ENCODE results near the gene BLOC1S6. TPM values are rescaled to one million over a fixed set of nuclear protein-coding genes. Genes with fewer than 3 reads are reported as not detected.

The BLOC1S6 gene
- total and polyA plus RNA-seq, 2 of the 8 experiments (the other 6 are each of a cell fraction or from before 2014, with no cell fraction given): 4.5 to 28.8 TPM

DNA sequence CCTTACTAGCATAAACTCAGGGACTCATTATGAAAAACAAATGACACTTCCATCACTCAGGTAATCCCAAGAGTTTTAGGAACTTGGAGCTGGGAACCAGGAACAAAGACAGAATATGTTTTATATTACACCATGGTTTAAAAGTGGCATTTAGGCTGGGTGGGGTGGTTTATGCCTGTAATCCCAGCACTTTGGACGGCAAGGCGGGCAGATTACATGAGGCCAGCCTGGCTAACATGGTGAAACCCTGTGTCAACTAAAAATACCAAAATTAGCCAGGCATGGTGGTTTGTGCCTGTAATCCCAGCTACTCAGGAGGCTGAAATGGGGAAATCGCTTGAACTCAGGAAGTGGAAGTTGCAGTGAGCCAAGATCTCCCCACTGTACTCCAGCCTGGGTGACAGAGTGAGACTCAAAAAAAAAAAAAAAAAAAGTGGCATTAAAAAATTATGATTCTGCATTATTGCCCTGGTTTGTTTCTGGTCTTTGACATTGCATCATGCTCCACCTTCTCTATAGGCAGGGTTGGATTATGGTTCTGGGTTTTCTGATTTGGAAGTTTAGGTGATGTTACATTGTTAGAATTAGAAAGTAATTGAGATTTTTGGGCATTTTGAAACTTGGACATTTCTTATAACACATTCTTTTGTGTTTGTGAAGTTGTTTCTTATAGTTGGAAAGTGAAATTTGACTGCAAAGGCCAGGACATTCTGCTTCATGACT lies 66.7 kb downstream of the BLOC1S6 start:
- 82% methylated on average over 3 of the region's 3 CpGs; no CpG with 5 or more reads in 1 of the 2 experiments for WGBS, 2 experiments (ENCODE audit: extremely low coverage in 1 of 2, insufficient coverage in 1 of 2, insufficient read length in 1 of 2, insufficient replicate concordance in 2 of 2, low coverage in 1 of 2, low lambda C conversion rate in 2 of 2, missing lambda C conversion rate in 1 of 2)
- no peaks in the 10 kb centered on the region for H3K27me3 ChIP-seq (replicated peaks in 1 of 4; ENCODE audit: control insufficient read depth in 3 of 4, extremely low read depth in 1 of 4, insufficient read depth in 3 of 4, low read length in 3 of 4)
- DNase-seq (ENCODE audit: low read depth in 1 of 2, low spot score in 2 of 2) (no peak), FAIRE-seq (no peak)
- no peak overlapping the region for H4K91ac ChIP-seq (replicated peaks; ENCODE audit: insufficient read length, low read length)
- ChIA-PET POLR2A (ENCODE audit: partially characterized antibody) (no interaction called here), CTCF (ENCODE audit: partially characterized antibody) (interaction anchor here (1.2 to 1.9 kb wide), 3 partner anchors 9 to 18 kb away, joined by 3 to 12 read pairs (median 3); no protein-coding TSS in a partner anchor)
- H2BK5ac ChIP-seq (ENCODE audit: low read depth, low read length): no peak overlapping the region
- no peak overlapping the region for H3K23ac ChIP-seq (ENCODE audit: insufficient read length)
- H3K4me1 ChIP-seq (replicated peaks in 1 of 4; ENCODE audit: control insufficient read depth in 3 of 4, insufficient read depth in 4 of 4, low read length in 3 of 4): no peaks in the 10 kb centered on the region
- no peak overlapping the region for H3K56ac ChIP-seq (replicated peaks; ENCODE audit: insufficient read length, low read depth, low read length)
- H3K4me3 ChIP-seq (ENCODE audit: extremely low read depth in 1 of 4, insufficient read depth in 2 of 4, low read depth in 3 of 4, low read length in 4 of 4): no peak overlapping the region
- H3K79me2 ChIP-seq (ENCODE audit: control insufficient read depth in 1 of 2, insufficient read depth in 2 of 2, low read length in 2 of 2): no peaks in the 10 kb centered on the region
- H4K20me1 ChIP-seq (replicated peaks in 1 of 2; ENCODE audit: control insufficient read depth in 1 of 2, insufficient read depth in 2 of 2, low read length in 2 of 2): no peaks in the 10 kb centered on the region
- H3K4me2 ChIP-seq (ENCODE audit: insufficient read depth in 1 of 2, low read depth in 2 of 2, low read length in 2 of 2): no peak overlapping the region
- no peak overlapping the region for H3K14ac ChIP-seq (ENCODE audit: insufficient read length)
- H2BK120ac ChIP-seq (replicated peaks; ENCODE audit: low read depth, low read length): no peak overlapping the region
- no peak overlapping the region for H2BK12ac ChIP-seq (ENCODE audit: low read depth, low read length)
- H3K18ac ChIP-seq (ENCODE audit: extremely low read depth, low read length): no peak overlapping the region
- H3K36me3 ChIP-seq (ENCODE audit: control insufficient read depth in 2 of 4, insufficient read depth in 4 of 4, low read length in 3 of 4): no peaks in the 10 kb centered on the region
- no peak overlapping the region for H4K5ac ChIP-seq (ENCODE audit: insufficient read length, low read depth, low read length)
- H3K9ac ChIP-seq (replicated peaks in 1 of 4; ENCODE audit: extremely low read depth in 1 of 4, low read depth in 3 of 4, low read length in 3 of 4): no peak overlapping the region
- H3K9me3 ChIP-seq (ENCODE audit: insufficient read depth in 2 of 2, low read depth in 1 of 2, low read length in 1 of 2): peaks cover 0 to 2% of the 10 kb centered on the region in 2 experiments; a peak in 1 of 4 replicates
- no peak overlapping the region for H4K8ac ChIP-seq (ENCODE audit: extremely low read depth, insufficient read depth, low read length)
- no peaks in the 10 kb centered on the region for H3K23me2 ChIP-seq (ENCODE audit: low read depth, low read length)
- no peak overlapping the region for H3K4ac ChIP-seq (replicated peaks; ENCODE audit: insufficient read length, low read depth, low read length)
- H2AFZ ChIP-seq (ENCODE audit: low read length): no peak overlapping the region
- no peak overlapping the region for H2BK15ac ChIP-seq (ENCODE audit: low read length)
- H3K27ac ChIP-seq (ENCODE audit: low read depth, low read length): no peak overlapping the region
- H3K79me1 ChIP-seq (ENCODE audit: low read depth, low read length): no peaks in the 10 kb centered on the region
- H2AK5ac ChIP-seq (ENCODE audit: low read depth, low read length): no peak overlapping the region
- no peak overlapping the region for H2BK20ac ChIP-seq (ENCODE audit: low read length)
- no peak for TF ChIP-seq SUZ12 (IDR thresholded peaks at IDR 0.05; ENCODE audit: low read length)
- no peak for TF ChIP-seq USF2 (IDR thresholded peaks at IDR 0.05; ENCODE audit: low read length)
- TF ChIP-seq NANOG (IDR thresholded peaks at IDR 0.05; ENCODE audit: insufficient read depth, low read depth, low read length, poor library complexity, severe bottlenecking): no peak
- TF ChIP-seq EP300 (IDR thresholded peaks at IDR 0.05; ENCODE audit: borderline replicate concordance in 1 of 2, low read depth in 2 of 2, low read length in 2 of 2): no peak
- TF ChIP-seq, protein P1, sequence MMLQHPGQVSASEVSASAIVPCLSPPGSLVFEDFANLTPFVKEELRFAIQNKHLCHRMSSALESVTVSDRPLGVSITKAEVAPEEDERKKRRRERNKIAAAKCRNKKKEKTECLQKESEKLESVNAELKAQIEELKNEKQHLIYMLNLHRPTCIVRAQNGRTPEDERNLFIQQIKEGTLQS (IDR thresholded peaks at IDR 0.05; ENCODE audit: insufficient read depth, low read depth, low read length): no peak
- no peak for TF ChIP-seq TAF1 (IDR thresholded peaks at IDR 0.05; ENCODE audit: low read depth, low read length)
- TF ChIP-seq HDAC2 (IDR thresholded peaks at IDR 0.05; ENCODE audit: borderline replicate concordance in 1 of 2, low read depth in 2 of 2, low read length in 2 of 2): no peak
- no peak for TF ChIP-seq MAFK (IDR thresholded peaks at IDR 0.05; ENCODE audit: low read depth, low read length)
- TF ChIP-seq, protein P2, sequence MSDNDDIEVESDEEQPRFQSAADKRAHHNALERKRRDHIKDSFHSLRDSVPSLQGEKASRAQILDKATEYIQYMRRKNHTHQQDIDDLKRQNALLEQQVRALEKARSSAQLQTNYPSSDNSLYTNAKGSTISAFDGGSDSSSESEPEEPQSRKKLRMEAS (IDR thresholded peaks at IDR 0.05): no peak
- TF ChIP-seq HDAC6 (IDR thresholded peaks at IDR 0.05; ENCODE audit: low read depth, low read length): no peak

Data from H1 (cell line).